Measurements from ENCODE around the gene EFCAB6. TPM values are rescaled to one million over a fixed set of nuclear protein-coding genes. Genes with fewer than 3 reads are reported as not detected.

EFCAB6 gene
- total RNA-seq, 4 donors from 2014 or later, result 0.68 to 3.7 (median 0.80) TPM; not detected in 1

DNA sequence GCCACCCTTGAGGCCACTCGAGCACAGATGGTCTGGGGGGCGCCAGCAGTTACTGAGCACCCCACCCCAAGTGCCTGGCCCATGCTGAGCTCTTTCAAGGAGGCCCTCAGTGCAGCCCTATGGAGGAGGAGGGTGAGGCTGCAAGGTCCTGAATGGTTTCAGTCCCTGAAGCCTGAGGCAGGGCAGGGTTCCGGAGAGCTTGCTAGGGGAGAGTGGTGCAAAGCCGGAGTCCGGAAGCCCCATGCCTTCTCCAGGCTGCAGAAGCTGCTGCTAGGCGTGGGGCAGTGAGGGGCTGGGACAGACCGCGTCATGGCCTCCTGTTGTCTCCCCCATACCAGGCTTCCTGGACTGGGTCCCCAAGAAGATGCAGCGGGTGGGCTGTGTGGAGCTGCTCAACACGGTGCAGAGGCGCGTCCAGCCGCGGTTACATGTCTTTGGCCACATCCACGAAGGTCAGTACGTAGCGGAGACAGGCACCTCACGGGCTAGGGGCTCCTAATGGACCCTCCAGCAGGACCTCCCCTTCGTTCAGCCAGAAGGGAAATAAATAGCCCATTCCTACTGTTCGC, 309.7 kb downstream of the EFCAB6 start:
- Histone ChIP-seq H3K9me3 (no peaks in the 10 kb centered on the region), H3K27me3 (no peaks in the 10 kb centered on the region), H3K4me3 (no peak overlapping the region), H3K4me1 (no peaks in the 10 kb centered on the region), H3K36me3 (no peaks in the 10 kb centered on the region), H3K27ac (no peak overlapping the region)
- in situ Hi-C loops (cut with MboI; ENCODE audit: low pct_ligation_motif_present in 1 of 4, low pct_unique_long_range_greater_than_20kb in 1 of 4, low sequenced_read_pairs in 3 of 4), result no loop called here
- intact Hi-C loops (cut with DNase I; ENCODE audit: low total_unique reads), result no loop called here
- TF ChIP-seq, protein P1, sequence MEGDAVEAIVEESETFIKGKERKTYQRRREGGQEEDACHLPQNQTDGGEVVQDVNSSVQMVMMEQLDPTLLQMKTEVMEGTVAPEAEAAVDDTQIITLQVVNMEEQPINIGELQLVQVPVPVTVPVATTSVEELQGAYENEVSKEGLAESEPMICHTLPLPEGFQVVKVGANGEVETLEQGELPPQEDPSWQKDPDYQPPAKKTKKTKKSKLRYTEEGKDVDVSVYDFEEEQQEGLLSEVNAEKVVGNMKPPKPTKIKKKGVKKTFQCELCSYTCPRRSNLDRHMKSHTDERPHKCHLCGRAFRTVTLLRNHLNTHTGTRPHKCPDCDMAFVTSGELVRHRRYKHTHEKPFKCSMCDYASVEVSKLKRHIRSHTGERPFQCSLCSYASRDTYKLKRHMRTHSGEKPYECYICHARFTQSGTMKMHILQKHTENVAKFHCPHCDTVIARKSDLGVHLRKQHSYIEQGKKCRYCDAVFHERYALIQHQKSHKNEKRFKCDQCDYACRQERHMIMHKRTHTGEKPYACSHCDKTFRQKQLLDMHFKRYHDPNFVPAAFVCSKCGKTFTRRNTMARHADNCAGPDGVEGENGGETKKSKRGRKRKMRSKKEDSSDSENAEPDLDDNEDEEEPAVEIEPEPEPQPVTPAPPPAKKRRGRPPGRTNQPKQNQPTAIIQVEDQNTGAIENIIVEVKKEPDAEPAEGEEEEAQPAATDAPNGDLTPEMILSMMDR (IDR thresholded peaks at IDR 0.05), result no peak
- WGBS, 2 donors (ENCODE audit: low coverage in 1 of 2), result 77% methylated on average over 20 of the region's 20 CpGs; no CpG with 5 or more reads in 1 of the 2 donors
- no peak for DNase-seq

DNA sequence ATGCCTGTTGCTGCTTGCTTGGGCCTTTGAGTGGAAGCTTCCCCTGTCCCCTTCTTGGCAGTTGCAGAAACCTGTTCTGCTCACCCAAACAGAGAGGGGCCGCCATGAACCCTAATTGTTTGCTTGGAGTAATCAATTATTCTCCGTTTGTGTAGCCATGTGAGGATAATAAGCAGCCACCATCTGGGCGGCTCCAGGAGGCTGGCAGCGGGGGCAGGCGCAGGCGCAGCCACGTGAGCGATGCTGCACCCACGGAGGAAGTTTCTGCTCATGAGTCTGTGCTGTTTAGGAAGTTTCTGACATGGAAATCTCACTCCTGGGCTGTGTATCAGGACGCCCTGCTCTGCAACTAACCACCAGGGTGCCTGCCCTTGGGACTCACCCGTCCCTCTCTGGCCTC, 310.2 kb downstream of the EFCAB6 start:
- DNase-seq, result no peak
- 67% methylated on average over 11 of the region's 11 CpGs; no CpG with 5 or more reads in 1 of the 2 donors for WGBS, 2 donors (ENCODE audit: low coverage in 1 of 2)
- Histone ChIP-seq H3K4me1 (no peaks in the 10 kb centered on the region), H3K27me3 (no peaks in the 10 kb centered on the region), H3K27ac (no peak overlapping the region), H3K36me3 (no peaks in the 10 kb centered on the region), H3K4me3 (no peak overlapping the region), H3K9me3 (no peaks in the 10 kb centered on the region)
- intact Hi-C loops (cut with DNase I; ENCODE audit: low total_unique reads), result no loop called here
- TF ChIP-seq POLR2A (IDR thresholded peaks at IDR 0.05), result no peak
- TF ChIP-seq EP300 (IDR thresholded peaks at IDR 0.05; ENCODE audit: low read depth), result no peak
- TF ChIP-seq, protein P1 (IDR thresholded peaks at IDR 0.05), result no peak
- TF ChIP-seq POLR2AphosphoS5 (IDR thresholded peaks at IDR 0.05), result no peak
- in situ Hi-C loops (cut with MboI; ENCODE audit: low pct_ligation_motif_present in 1 of 4, low pct_unique_long_range_greater_than_20kb in 1 of 4, low sequenced_read_pairs in 3 of 4), result no loop called here

GRCh38 chr22:43500792-43501785, 311.0 kb downstream of the EFCAB6 start:
- H3K4me3 ChIP-seq, result no peak overlapping the region
- H3K27ac ChIP-seq, result no peak overlapping the region
- TF ChIP-seq POLR2AphosphoS5 (IDR thresholded peaks at IDR 0.05) (no peak), POLR2A (IDR thresholded peaks at IDR 0.05) (no peak), EP300 (IDR thresholded peaks at IDR 0.05; ENCODE audit: low read depth) (no peak)
- TF ChIP-seq, protein P1 (IDR thresholded peaks at IDR 0.05), result no peak
- no peak for DNase-seq
- no peaks in the 10 kb centered on the region for H3K36me3 ChIP-seq
- intact Hi-C loops (cut with DNase I; ENCODE audit: low total_unique reads) (no loop called here), in situ Hi-C loops (cut with MboI; ENCODE audit: low pct_ligation_motif_present in 1 of 4, low pct_unique_long_range_greater_than_20kb in 1 of 4, low sequenced_read_pairs in 3 of 4) (no loop called here)
- no peaks in the 10 kb centered on the region for H3K4me1 ChIP-seq
- no peaks in the 10 kb centered on the region for H3K9me3 ChIP-seq
- WGBS, 2 donors (ENCODE audit: low coverage in 1 of 2), result 76 to 79% methylated on average over 5 to 21 of the region's 22 CpGs
- H3K27me3 ChIP-seq, result no peaks in the 10 kb centered on the region

DNA sequence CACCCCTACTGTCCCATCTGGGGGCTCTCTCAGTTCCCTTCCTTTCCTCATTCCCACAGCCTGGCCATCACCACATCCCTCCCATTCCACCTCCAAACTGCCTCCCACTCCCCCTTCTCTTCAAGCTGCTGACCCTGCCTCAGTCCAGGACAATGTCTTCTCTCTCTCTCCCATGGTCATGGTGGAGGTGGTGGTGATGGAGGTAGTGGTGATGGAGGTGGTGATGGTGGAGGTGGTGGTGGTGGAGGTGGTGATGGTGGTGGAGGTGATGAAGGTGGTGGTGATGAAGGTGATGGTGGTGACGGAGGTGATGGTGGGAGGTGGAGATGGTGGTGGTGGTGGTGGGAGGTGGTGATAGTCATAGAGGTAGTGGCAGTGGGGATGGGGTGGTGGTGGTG, 313.2 kb downstream of the EFCAB6 start:
- in situ Hi-C loops (cut with MboI; ENCODE audit: low pct_ligation_motif_present in 1 of 4, low pct_unique_long_range_greater_than_20kb in 1 of 4, low sequenced_read_pairs in 3 of 4) (no loop called here), intact Hi-C loops (cut with DNase I; ENCODE audit: low total_unique reads) (no loop called here)
- no peak for TF ChIP-seq POLR2AphosphoS5 (IDR thresholded peaks at IDR 0.05)
- TF ChIP-seq POLR2A (IDR thresholded peaks at IDR 0.05), result no peak
- TF ChIP-seq, protein P1 (IDR thresholded peaks at IDR 0.05), result no peak
- TF ChIP-seq EP300 (IDR thresholded peaks at IDR 0.05; ENCODE audit: low read depth), result no peak
- no peak overlapping the region for H3K27ac ChIP-seq
- DNase-seq, result no peak
- H3K27me3 ChIP-seq, result no peaks in the 10 kb centered on the region
- no peak overlapping the region for H3K4me3 ChIP-seq
- H3K9me3 ChIP-seq, result no peaks in the 10 kb centered on the region
- WGBS, 2 donors (ENCODE audit: low coverage in 1 of 2), result 89 to 100% methylated on average over 1 of the region's 1 CpG
- no peaks in the 10 kb centered on the region for H3K4me1 ChIP-seq
- no peaks in the 10 kb centered on the region for H3K36me3 ChIP-seq

All from transverse colon (tissue), 4 donors.